OCI-LY7 (cell line): ENCODE results near the gene SYTL3. TPM values are rescaled to one million over a fixed set of nuclear protein-coding genes. Genes with fewer than 3 reads are reported as not detected.

ENCODE experiments used
- BruUV-seq: library from RNA; stranded (reverse); fragments of 400-500 nt; replicated peaks from 2 replicates; lab custom pipeline; 2021; lab: Mats Ljungman, UMichigan
- CTCF ChIA-PET: fragments of 300-600 bp; sonication (Branson Sonifier 250); formaldehyde crosslinking; loops from one replicate; lab custom pipeline; 2022; ENCODE audit warnings: antibody characterized with exemption; ENCODE audit not compliant: unreplicated experiment; lab: Charles Lee
- POLR2A ChIA-PET: fragments of 300-600 bp; sonication (Branson Sonifier 250); formaldehyde crosslinking; loops from one replicate; lab custom pipeline; 2022; ENCODE audit warnings: antibody characterized with exemption; lab: Charles Lee
- DNase-seq: peaks from one replicate; pipeline ENCODE4 v3.0.0-alpha.2; 2015; ENCODE audit warnings: low spot score
- H2AFZ ChIP-seq: fragments of 200-600 bp; sonication (generic), shearing (Covaris generic); 2 replicates; pipeline ENCODE4 v1.6.1; 2014; ENCODE audit warnings: mild to moderate bottlenecking, antibody characterized with exemption, low read length, moderate library complexity
- H3K27ac ChIP-seq: fragments of 200-600 bp; sonication (generic); 2 replicates; pipeline ENCODE4 v1.5.1; 2014; ENCODE audit warnings: mixed run types, low read depth, mild to moderate bottlenecking, moderate library complexity, low read length, inconsistent platforms; ENCODE audit not compliant: poor library complexity, severe bottlenecking
- H3K36me3 ChIP-seq: fragments of 200-600 bp; sonication (generic); 2 replicates; pipeline ENCODE4 v1.6.1; 2014; ENCODE audit warnings: mild to moderate bottlenecking, antibody characterized with exemption, low read length, moderate library complexity, mixed read lengths; ENCODE audit not compliant: insufficient read depth
- H3K4me1 ChIP-seq: fragments of 200-600 bp; sonication (generic); 2 replicates; pipeline ENCODE4 v1.5.1; 2014; ENCODE audit warnings: mild to moderate bottlenecking, low read length; ENCODE audit not compliant: insufficient read depth, poor library complexity, severe bottlenecking
- H3K4me2 ChIP-seq: fragments of 200-600 bp; sonication (generic); 2 replicates; pipeline ENCODE4 v1.6.1; 2014; ENCODE audit warnings: mild to moderate bottlenecking, low read length
- H3K4me3 ChIP-seq: fragments of 200-600 bp; sonication (generic); 2 replicates; pipeline ENCODE4 v1.5.1; 2014; ENCODE audit warnings: mild to moderate bottlenecking, low read depth, low read length; ENCODE audit not compliant: poor library complexity, severe bottlenecking
- H3K79me2 ChIP-seq: fragments of 200-600 bp; sonication (generic); 2 replicates; pipeline ENCODE4 v1.6.1; 2016; ENCODE audit warnings: low read depth, mild to moderate bottlenecking, low read length, moderate library complexity, mixed read lengths; ENCODE audit not compliant: insufficient read depth
- H3K9me2 ChIP-seq: fragments of 200-600 bp; sonication (generic); 2 replicates; pipeline ENCODE4 v1.6.1; 2016; ENCODE audit warnings: mild to moderate bottlenecking, low read length, mixed read lengths; ENCODE audit not compliant: insufficient read depth
- H3K9me3 ChIP-seq: fragments of 200-600 bp; sonication (generic); 2 replicates; pipeline ENCODE4 v1.6.1; 2014; ENCODE audit warnings: mild to moderate bottlenecking, mixed run types, low read length, mixed read lengths
- H4K20me1 ChIP-seq: fragments of 200-600 bp; sonication (generic); 2 replicates; pipeline ENCODE4 v1.6.1; 2014; ENCODE audit warnings: mild to moderate bottlenecking, antibody characterized with exemption, low read length, moderate library complexity, mixed read lengths; ENCODE audit not compliant: insufficient read depth
- EZH2phosphoT487 ChIP-seq: fragments of 200-600 bp; sonication (generic); IDR thresholded peaks from 2 replicates; pipeline ENCODE4 v1.6.1; 2018; ENCODE audit warnings: low read depth, borderline replicate concordance, mild to moderate bottlenecking, mixed run types, antibody characterized with exemption, low read length, moderate library complexity, mixed read lengths
- intact Hi-C: fragments of 100-400 bp; cut with micrococcal nuclease; formaldehyde crosslinking; loops from one replicate; pipeline ENCODE4 v1.10.0; 2022; ENCODE audit not compliant: unreplicated experiment
- total RNA-seq, 2 experiments: library from RNA; depleted of rRNA in 1 of 2; stranded (reverse); fragments of >200 nt in 1 of 2; shearing (Covaris generic) in 1 of 2; gene quantifications; 2 replicates each; pipeline ENCODE4 v1.2.3, GENCODE V29; 2014 to 2022
- TF ChIP-seq, protein P1 (sequence below): fragments of 200-600 bp; sonication (generic); conservative IDR thresholded peaks from 2 replicates; pipeline ENCODE4 v1.5.1; 2014; ENCODE audit warnings: mild to moderate bottlenecking, antibody characterized with exemption, low read length, moderate library complexity, mixed read lengths

SYTL3 gene
- total RNA-seq, 2 experiments from 2014 or later, result 0.32 to 0.89 TPM

- no peak for DNase-seq
- intact Hi-C loops, result no loop called here
- no peak for TF ChIP-seq EZH2phosphoT487
- TF ChIP-seq, protein P1, sequence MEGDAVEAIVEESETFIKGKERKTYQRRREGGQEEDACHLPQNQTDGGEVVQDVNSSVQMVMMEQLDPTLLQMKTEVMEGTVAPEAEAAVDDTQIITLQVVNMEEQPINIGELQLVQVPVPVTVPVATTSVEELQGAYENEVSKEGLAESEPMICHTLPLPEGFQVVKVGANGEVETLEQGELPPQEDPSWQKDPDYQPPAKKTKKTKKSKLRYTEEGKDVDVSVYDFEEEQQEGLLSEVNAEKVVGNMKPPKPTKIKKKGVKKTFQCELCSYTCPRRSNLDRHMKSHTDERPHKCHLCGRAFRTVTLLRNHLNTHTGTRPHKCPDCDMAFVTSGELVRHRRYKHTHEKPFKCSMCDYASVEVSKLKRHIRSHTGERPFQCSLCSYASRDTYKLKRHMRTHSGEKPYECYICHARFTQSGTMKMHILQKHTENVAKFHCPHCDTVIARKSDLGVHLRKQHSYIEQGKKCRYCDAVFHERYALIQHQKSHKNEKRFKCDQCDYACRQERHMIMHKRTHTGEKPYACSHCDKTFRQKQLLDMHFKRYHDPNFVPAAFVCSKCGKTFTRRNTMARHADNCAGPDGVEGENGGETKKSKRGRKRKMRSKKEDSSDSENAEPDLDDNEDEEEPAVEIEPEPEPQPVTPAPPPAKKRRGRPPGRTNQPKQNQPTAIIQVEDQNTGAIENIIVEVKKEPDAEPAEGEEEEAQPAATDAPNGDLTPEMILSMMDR, result no peak
- Histone ChIP-seq H3K4me3 (no peak overlapping the region), H3K4me2 (no peak overlapping the region), H2AFZ (no peak overlapping the region), H3K79me2 (peaks cover 48% of the 10 kb centered on the region), H3K9me2 (no peaks in the 10 kb centered on the region), H3K4me1 (peaks cover 9% of the 10 kb centered on the region), H3K36me3 (peaks cover 100% of the 10 kb centered on the region), H3K27ac (no peak overlapping the region), H4K20me1 (peaks cover 21% of the 10 kb centered on the region), H3K9me3 (no peaks in the 10 kb centered on the region)
- ChIA-PET POLR2A (no interaction called here), CTCF (interaction anchor here (1.0 kb wide), 1 partner anchor 27 kb away, joined by 4 read pairs; no protein-coding TSS in a partner anchor)
- no TSS peak for BruUV-seq
Observed at GRCh38 chr6:158784505-158784904, 134.7 kb downstream of the SYTL3 start.

DNA sequence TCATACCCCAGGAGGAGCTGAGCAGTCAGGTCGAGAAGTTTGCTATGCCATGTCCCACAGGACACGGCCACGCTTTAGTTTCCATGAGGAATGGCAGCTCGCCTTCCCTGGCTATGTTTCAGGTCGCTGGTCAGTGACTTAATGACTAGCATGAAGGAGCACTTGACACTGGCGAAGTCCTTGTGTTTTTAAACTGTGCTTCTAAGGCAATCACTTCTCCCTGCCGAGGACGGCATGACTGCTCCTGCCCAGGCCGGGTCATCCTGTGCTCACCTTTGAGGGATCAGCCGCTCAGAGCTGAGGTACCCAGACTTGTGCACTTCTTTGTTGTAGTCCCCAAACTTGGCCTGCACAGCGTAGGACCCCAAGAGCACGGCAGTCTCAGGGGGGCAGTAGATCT is 135.2 kb downstream of the SYTL3 start:
- Histone ChIP-seq H3K9me3 (no peaks in the 10 kb centered on the region), H2AFZ (no peak overlapping the region), H3K36me3 (peaks cover 100% of the 10 kb centered on the region), H3K4me3 (no peak overlapping the region), H3K79me2 (peaks cover 52% of the 10 kb centered on the region), H3K4me1 (peaks cover 14% of the 10 kb centered on the region), H3K27ac (no peak overlapping the region), H4K20me1 (peaks cover 27% of the 10 kb centered on the region), H3K4me2 (no peak overlapping the region), H3K9me2 (no peaks in the 10 kb centered on the region)
- TF ChIP-seq EZH2phosphoT487, result no peak
- TF ChIP-seq, protein P1, result no peak
- CTCF ChIA-PET, result interaction anchor here (1.0 kb wide), 1 partner anchor 27 kb away, joined by 4 read pairs; no protein-coding TSS in a partner anchor
- no peak for DNase-seq
- BruUV-seq, result no TSS peak
- POLR2A ChIA-PET, result interaction anchor here (0.5 to 1.6 kb wide), 2 partner anchors 27 to 41 kb away, joined by 3 to 4 read pairs; no protein-coding TSS in a partner anchor
- intact Hi-C loops, result no loop called here

GRCh38 chr6:158786645-158787304 is 136.9 kb downstream of the SYTL3 start:
- CTCF ChIA-PET, result no interaction called here
- DNase-seq, result no peak
- POLR2A ChIA-PET, result interaction anchor here (0.7 to 1.6 kb wide), 3 partner anchors 11 to 25 kb away, joined by 3 read pairs; no protein-coding TSS in a partner anchor
- Histone ChIP-seq H3K9me2 (no peaks in the 10 kb centered on the region), H3K4me3 (no peak overlapping the region), H3K9me3 (no peaks in the 10 kb centered on the region), H3K79me2 (peaks cover 60% of the 10 kb centered on the region), H4K20me1 (peaks cover 35% of the 10 kb centered on the region), H3K4me1 (peaks cover 32% of the 10 kb centered on the region), H2AFZ (no peak overlapping the region), H3K4me2 (no peak overlapping the region), H3K36me3 (peaks cover 97% of the 10 kb centered on the region), H3K27ac (no peak overlapping the region)
- intact Hi-C loops, result no loop called here
- TSS peak; percentile 55 for BruUV-seq
- TF ChIP-seq, protein P1, result no peak
- TF ChIP-seq EZH2phosphoT487, result no peak
